Measurements from ENCODE around the gene CDK5. TPM values are rescaled to one million over a fixed set of nuclear protein-coding genes. Genes with fewer than 3 reads are reported as not detected.

Gene CDK5
- total and polyA plus RNA-seq, 2 of the 13 experiments (the other 11 are each of a cell fraction or from before 2014, with no cell fraction given): 16.4 to 21.3 TPM

DNA sequence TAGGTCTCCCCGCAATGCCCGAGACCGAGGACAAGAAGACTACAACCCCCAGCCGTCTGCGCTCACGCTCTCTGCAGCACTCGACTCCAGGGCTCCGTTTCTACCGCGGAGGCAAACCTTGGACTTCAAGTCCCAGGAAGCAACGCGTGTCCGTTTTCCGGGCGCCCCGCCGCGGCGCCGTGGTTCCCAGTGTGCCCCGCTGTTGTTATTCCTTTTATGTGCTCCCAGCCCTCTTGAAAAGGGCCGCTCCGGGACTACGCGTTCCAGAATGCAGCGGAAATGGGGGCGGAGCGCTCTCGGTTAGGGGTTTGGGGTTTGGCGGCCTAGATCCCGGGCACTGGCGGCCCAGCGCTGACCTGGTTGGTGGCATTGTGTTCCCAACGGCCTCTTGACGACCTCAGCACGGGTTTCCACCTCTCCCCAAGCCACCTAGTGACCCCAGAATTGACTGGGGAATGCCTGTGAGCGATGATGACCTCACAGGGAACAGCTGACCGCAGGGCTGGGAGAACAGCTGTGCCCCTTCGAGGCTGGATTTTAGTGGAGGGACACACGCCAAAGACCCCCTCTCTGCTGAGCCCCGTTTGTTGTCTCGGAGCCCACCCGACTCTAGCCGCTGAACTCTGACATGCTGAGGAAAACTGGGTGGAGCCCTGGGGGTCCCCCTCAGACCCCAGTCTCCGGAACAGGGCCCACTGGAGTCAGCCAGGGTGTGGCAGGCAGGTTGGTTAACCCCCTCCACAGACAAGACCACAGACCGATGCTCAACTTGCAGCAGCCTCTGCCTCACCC is 488 bp upstream of the CDK5 start (continued):
- TF ChIP-seq, protein P1, sequence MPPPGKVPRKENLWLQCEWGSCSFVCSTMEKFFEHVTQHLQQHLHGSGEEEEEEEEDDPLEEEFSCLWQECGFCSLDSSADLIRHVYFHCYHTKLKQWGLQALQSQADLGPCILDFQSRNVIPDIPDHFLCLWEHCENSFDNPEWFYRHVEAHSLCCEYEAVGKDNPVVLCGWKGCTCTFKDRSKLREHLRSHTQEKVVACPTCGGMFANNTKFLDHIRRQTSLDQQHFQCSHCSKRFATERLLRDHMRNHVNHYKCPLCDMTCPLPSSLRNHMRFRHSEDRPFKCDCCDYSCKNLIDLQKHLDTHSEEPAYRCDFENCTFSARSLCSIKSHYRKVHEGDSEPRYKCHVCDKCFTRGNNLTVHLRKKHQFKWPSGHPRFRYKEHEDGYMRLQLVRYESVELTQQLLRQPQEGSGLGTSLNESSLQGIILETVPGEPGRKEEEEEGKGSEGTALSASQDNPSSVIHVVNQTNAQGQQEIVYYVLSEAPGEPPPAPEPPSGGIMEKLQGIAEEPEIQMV (CRISPR knock-in tag; IDR thresholded peaks at IDR 0.05; ENCODE audit: low read depth): no peak
- TF ChIP-seq, protein P2, sequence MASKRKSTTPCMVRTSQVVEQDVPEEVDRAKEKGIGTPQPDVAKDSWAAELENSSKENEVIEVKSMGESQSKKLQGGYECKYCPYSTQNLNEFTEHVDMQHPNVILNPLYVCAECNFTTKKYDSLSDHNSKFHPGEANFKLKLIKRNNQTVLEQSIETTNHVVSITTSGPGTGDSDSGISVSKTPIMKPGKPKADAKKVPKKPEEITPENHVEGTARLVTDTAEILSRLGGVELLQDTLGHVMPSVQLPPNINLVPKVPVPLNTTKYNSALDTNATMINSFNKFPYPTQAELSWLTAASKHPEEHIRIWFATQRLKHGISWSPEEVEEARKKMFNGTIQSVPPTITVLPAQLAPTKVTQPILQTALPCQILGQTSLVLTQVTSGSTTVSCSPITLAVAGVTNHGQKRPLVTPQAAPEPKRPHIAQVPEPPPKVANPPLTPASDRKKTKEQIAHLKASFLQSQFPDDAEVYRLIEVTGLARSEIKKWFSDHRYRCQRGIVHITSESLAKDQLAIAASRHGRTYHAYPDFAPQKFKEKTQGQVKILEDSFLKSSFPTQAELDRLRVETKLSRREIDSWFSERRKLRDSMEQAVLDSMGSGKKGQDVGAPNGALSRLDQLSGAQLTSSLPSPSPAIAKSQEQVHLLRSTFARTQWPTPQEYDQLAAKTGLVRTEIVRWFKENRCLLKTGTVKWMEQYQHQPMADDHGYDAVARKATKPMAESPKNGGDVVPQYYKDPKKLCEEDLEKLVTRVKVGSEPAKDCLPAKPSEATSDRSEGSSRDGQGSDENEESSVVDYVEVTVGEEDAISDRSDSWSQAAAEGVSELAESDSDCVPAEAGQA (IDR thresholded peaks at IDR 0.05; ENCODE audit: low read depth): peak; percentile 65
- TF ChIP-seq, protein P2 (CRISPR knock-in tag; IDR thresholded peaks at IDR 0.05; ENCODE audit: borderline replicate concordance): 0 out of 2 replicates have a peak, but pooled peaks have one; percentile 44
- TF ChIP-seq CREB1 (IDR thresholded peaks at IDR 0.05) (peak; percentile 71), CREB1 (CRISPR knock-in tag; IDR thresholded peaks at IDR 0.05) (peak; percentile 90), NR2F1 (CRISPR knock-in tag; IDR thresholded peaks at IDR 0.05) (no peak), PITX1 (CRISPR knock-in tag; IDR thresholded peaks at IDR 0.05) (no peak), GATA4 (IDR thresholded peaks at IDR 0.05; ENCODE audit: borderline replicate concordance, low read depth) (0 out of 2 replicates have a peak, but pooled peaks have one; percentile 21), FOXA3 (CRISPR knock-in tag; IDR thresholded peaks at IDR 0.05) (peak; percentile 61), KMT2B (CRISPR knock-in tag; IDR thresholded peaks at IDR 0.05) (no peak), ISX (CRISPR knock-in tag; conservative IDR thresholded peaks at IDR 0.05) (no peak), NR1H2 (CRISPR knock-in tag; IDR thresholded peaks at IDR 0.05; ENCODE audit: borderline replicate concordance, low read depth) (no peak)
- TF ChIP-seq, protein P3, sequence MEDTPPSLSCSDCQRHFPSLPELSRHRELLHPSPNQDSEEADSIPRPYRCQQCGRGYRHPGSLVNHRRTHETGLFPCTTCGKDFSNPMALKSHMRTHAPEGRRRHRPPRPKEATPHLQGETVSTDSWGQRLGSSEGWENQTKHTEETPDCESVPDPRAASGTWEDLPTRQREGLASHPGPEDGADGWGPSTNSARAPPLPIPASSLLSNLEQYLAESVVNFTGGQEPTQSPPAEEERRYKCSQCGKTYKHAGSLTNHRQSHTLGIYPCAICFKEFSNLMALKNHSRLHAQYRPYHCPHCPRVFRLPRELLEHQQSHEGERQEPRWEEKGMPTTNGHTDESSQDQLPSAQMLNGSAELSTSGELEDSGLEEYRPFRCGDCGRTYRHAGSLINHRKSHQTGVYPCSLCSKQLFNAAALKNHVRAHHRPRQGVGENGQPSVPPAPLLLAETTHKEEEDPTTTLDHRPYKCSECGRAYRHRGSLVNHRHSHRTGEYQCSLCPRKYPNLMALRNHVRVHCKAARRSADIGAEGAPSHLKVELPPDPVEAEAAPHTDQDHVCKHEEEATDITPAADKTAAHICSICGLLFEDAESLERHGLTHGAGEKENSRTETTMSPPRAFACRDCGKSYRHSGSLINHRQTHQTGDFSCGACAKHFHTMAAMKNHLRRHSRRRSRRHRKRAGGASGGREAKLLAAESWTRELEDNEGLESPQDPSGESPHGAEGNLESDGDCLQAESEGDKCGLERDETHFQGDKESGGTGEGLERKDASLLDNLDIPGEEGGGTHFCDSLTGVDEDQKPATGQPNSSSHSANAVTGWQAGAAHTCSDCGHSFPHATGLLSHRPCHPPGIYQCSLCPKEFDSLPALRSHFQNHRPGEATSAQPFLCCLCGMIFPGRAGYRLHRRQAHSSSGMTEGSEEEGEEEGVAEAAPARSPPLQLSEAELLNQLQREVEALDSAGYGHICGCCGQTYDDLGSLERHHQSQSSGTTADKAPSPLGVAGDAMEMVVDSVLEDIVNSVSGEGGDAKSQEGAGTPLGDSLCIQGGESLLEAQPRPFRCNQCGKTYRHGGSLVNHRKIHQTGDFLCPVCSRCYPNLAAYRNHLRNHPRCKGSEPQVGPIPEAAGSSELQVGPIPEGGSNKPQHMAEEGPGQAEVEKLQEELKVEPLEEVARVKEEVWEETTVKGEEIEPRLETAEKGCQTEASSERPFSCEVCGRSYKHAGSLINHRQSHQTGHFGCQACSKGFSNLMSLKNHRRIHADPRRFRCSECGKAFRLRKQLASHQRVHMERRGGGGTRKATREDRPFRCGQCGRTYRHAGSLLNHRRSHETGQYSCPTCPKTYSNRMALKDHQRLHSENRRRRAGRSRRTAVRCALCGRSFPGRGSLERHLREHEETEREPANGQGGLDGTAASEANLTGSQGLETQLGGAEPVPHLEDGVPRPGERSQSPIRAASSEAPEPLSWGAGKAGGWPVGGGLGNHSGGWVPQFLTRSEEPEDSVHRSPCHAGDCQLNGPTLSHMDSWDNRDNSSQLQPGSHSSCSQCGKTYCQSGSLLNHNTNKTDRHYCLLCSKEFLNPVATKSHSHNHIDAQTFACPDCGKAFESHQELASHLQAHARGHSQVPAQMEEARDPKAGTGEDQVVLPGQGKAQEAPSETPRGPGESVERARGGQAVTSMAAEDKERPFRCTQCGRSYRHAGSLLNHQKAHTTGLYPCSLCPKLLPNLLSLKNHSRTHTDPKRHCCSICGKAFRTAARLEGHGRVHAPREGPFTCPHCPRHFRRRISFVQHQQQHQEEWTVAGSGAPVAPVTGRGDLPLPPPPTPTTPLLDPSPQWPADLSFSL (CRISPR knock-in tag; IDR thresholded peaks at IDR 0.05): no peak
- TF ChIP-seq, protein P4, sequence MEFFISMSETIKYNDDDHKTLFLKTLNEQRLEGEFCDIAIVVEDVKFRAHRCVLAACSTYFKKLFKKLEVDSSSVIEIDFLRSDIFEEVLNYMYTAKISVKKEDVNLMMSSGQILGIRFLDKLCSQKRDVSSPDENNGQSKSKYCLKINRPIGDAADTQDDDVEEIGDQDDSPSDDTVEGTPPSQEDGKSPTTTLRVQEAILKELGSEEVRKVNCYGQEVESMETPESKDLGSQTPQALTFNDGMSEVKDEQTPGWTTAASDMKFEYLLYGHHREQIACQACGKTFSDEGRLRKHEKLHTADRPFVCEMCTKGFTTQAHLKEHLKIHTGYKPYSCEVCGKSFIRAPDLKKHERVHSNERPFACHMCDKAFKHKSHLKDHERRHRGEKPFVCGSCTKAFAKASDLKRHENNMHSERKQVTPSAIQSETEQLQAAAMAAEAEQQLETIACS (CRISPR knock-in tag; IDR thresholded peaks at IDR 0.05): peak; percentile 81

Data from HepG2 (cell line).